RWPE2 (cell line): ENCODE measurements around the gene N4BP2L1.
"Not testable (repeated sequence)": the region's sequence is repeated elsewhere in the genome, so short reads cannot be mapped to it uniquely, and the experiment has no call there.

Source experiments
- ATAC-seq: fragments of 200-7000 bp; cut with Tn5 transposase; 3 replicates; pipeline ENCODE4 v1.9.1; 2021; ENCODE audit warnings: low read depth
- DNase-seq: peaks from one replicate; pipeline ENCODE4 v3.0.0-alpha.2; 2020; ENCODE audit warnings: low spot score
- H3K27ac ChIP-seq: fragments of 450-650 bp; 2 replicates; pipeline ENCODE4 v1.5.1; 2017; ENCODE audit warnings: mild to moderate bottlenecking; ENCODE audit not compliant: poor library complexity, severe bottlenecking
- H3K27me3 ChIP-seq: fragments of 250-450 bp; sonication (Bioruptor Pico); 2 replicates; pipeline ENCODE4 v1.5.1; 2021; ENCODE audit warnings: mild to moderate bottlenecking, moderate library complexity; ENCODE audit not compliant: insufficient read depth, poor library complexity, severe bottlenecking
- H3K36me3 ChIP-seq: fragments of 250-450 bp; sonication (Bioruptor Pico); 2 replicates; pipeline ENCODE4 v1.5.1; 2020; ENCODE audit warnings: low read depth, mild to moderate bottlenecking, moderate library complexity
- H3K4me1 ChIP-seq: fragments of 250-450 bp; sonication (Bioruptor Pico); 2 replicates; pipeline ENCODE4 v1.5.1; 2021; ENCODE audit warnings: mild to moderate bottlenecking, moderate library complexity; ENCODE audit not compliant: insufficient read depth, poor library complexity, severe bottlenecking
- H3K4me3 ChIP-seq: fragments of 250-450 bp; sonication (Bioruptor Pico); 2 replicates; pipeline ENCODE4 v1.5.1; 2021; ENCODE audit warnings: mild to moderate bottlenecking, moderate library complexity; ENCODE audit not compliant: severe bottlenecking
- H3K9me3 ChIP-seq: fragments of 250-450 bp; sonication (Bioruptor Pico); 2 replicates; pipeline ENCODE4 v1.5.1; 2021; ENCODE audit warnings: mild to moderate bottlenecking, moderate library complexity; ENCODE audit not compliant: severe bottlenecking
- TF ChIP-seq, protein P1 (sequence below): fragments of 450-650 bp; IDR thresholded peaks from one replicate; pipeline ENCODE4 v1.5.1; 2017; ENCODE audit warnings: mild to moderate bottlenecking, moderate library complexity; ENCODE audit not compliant: poor library complexity, severe bottlenecking

N4BP2L1 gene

GRCh38 chr13:32376642-32377415 is 51.1 kb downstream of the N4BP2L1 start:
- Histone ChIP-seq H3K4me3 (no peak overlapping the region), H3K27ac (no peak overlapping the region), H3K36me3 (peaks cover 68% of the 10 kb centered on the region), H3K27me3 (no peaks in the 10 kb centered on the region), H3K9me3 (no peaks in the 10 kb centered on the region), H3K4me1 (no peaks in the 10 kb centered on the region)
- DNase-seq (no peak), ATAC-seq (no peak)
- TF ChIP-seq, protein P1, sequence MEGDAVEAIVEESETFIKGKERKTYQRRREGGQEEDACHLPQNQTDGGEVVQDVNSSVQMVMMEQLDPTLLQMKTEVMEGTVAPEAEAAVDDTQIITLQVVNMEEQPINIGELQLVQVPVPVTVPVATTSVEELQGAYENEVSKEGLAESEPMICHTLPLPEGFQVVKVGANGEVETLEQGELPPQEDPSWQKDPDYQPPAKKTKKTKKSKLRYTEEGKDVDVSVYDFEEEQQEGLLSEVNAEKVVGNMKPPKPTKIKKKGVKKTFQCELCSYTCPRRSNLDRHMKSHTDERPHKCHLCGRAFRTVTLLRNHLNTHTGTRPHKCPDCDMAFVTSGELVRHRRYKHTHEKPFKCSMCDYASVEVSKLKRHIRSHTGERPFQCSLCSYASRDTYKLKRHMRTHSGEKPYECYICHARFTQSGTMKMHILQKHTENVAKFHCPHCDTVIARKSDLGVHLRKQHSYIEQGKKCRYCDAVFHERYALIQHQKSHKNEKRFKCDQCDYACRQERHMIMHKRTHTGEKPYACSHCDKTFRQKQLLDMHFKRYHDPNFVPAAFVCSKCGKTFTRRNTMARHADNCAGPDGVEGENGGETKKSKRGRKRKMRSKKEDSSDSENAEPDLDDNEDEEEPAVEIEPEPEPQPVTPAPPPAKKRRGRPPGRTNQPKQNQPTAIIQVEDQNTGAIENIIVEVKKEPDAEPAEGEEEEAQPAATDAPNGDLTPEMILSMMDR, result no peak

- DNase-seq (no peak), ATAC-seq (no peak)
- Histone ChIP-seq H3K9me3 (no peaks in the 10 kb centered on the region), H3K27ac (no peak overlapping the region), H3K27me3 (no peaks in the 10 kb centered on the region), H3K4me1 (no peaks in the 10 kb centered on the region), H3K36me3 (peaks cover 49% of the 10 kb centered on the region), H3K4me3 (no peak overlapping the region)
- TF ChIP-seq, protein P1, result no peak
Observed at GRCh38 chr13:32370805-32371204, 57.1 kb downstream of the N4BP2L1 start.

- DNase-seq, result no peak
- TF ChIP-seq, protein P1, result no peak
- Histone ChIP-seq H3K9me3 (no peaks in the 10 kb centered on the region), H3K27ac (no peak overlapping the region), H3K4me1 (no peaks in the 10 kb centered on the region), H3K27me3 (no peaks in the 10 kb centered on the region), H3K36me3 (peaks cover 55% of the 10 kb centered on the region), H3K4me3 (no peak overlapping the region)
- no peak for ATAC-seq
Observed at GRCh38 chr13:32362574-32362973, 65.4 kb downstream of the N4BP2L1 start.

GRCh38 chr13:32355935-32356334 is 72.0 kb downstream of the N4BP2L1 start:
- peaks cover 58% of the 10 kb centered on the region for H3K36me3 ChIP-seq
- not testable (repeated sequence) for H3K4me1 ChIP-seq, H3K9me3 ChIP-seq, H3K4me3 ChIP-seq, ATAC-seq, H3K27ac ChIP-seq, DNase-seq, H3K27me3 ChIP-seq

- peaks cover 59% of the 10 kb centered on the region for H3K36me3 ChIP-seq
- H3K4me1 ChIP-seq, result no peaks in the 10 kb centered on the region
- no peaks in the 10 kb centered on the region for H3K27me3 ChIP-seq
- H3K9me3 ChIP-seq, result no peaks in the 10 kb centered on the region
- no peak overlapping the region for H3K27ac ChIP-seq
- TF ChIP-seq, protein P1, result no peak
- DNase-seq (no peak), ATAC-seq (no peak)
- no peak overlapping the region for H3K4me3 ChIP-seq
Observed at GRCh38 chr13:32354040-32354439, 73.9 kb downstream of the N4BP2L1 start.

DNA sequence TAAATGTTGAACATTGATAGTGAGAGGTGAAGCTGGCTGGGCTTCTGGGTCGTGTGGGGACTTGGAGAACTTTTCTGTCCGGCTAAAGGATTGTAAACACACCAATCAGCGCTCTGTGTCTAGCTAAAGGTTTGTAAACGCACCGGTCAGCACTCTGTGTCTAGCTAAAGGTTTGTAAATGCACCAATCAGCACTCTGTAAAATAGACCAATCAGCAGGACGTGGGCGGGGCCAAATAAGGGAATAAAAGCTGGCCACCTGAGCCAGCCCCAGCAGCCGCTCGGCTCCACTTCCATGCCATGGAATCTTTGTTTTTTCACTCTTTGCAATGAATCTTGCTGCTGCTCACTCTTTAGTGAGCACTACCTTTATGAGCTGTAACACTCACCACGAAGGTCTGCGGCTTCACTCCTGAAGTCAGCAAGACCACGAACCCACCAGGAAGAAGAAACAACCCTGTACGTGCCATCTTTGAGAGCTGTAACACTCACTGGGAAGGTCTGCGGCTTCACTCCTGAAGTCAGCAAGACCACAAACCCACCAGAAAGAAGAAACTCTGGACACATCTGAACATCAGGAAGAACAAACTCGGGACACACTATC is 77.0 kb downstream of the N4BP2L1 start:
- not testable (repeated sequence) for H3K27ac ChIP-seq, DNase-seq, H3K27me3 ChIP-seq, H3K4me1 ChIP-seq, ATAC-seq, H3K9me3 ChIP-seq, H3K4me3 ChIP-seq
- peaks cover 67% of the 10 kb centered on the region for H3K36me3 ChIP-seq
